ENCODE measurements around the gene PITPNM3. TPM values are rescaled to one million over a fixed set of nuclear protein-coding genes. Genes with fewer than 3 reads are reported as not detected.

PITPNM3 gene
- total RNA-seq, 1 donor: 1.8 TPM

GRCh38 chr17:6408276-6408675 is 148.1 kb downstream of the PITPNM3 start:
- no peaks in the 10 kb centered on the region for H4K20me1 ChIP-seq (ENCODE audit: insufficient read depth, low read length)
- H3K36me3 ChIP-seq (ENCODE audit: insufficient read depth, low read length): no peaks in the 10 kb centered on the region
- H3K4me2 ChIP-seq (ENCODE audit: insufficient read depth, low read length): no peak overlapping the region
- H3K9me3 ChIP-seq (ENCODE audit: low read depth, low read length): no peaks in the 10 kb centered on the region
- DNase-seq (ENCODE audit: insufficient read length, low spot score, missing footprints): no peak
- H3K4me1 ChIP-seq (ENCODE audit: insufficient read depth, low read length): no peaks in the 10 kb centered on the region
- H3K4me3 ChIP-seq (ENCODE audit: insufficient read depth, low read length): no peak overlapping the region
- peaks cover 6% of the 10 kb centered on the region for H3K27me3 ChIP-seq (ENCODE audit: insufficient read depth, low read length)
- H3K79me2 ChIP-seq (ENCODE audit: insufficient read depth, low read length): no peaks in the 10 kb centered on the region
- H3K27ac ChIP-seq (ENCODE audit: low read depth, low read length): no peak overlapping the region
- no peak for TF ChIP-seq CTCF (IDR thresholded peaks at IDR 0.05; ENCODE audit: extremely low read depth, low read depth, low read length)
- no peak overlapping the region for H2AFZ ChIP-seq (ENCODE audit: low read length)

- Histone ChIP-seq H3K4me3 (ENCODE audit: insufficient read depth, low read length) (no peak overlapping the region), H3K27me3 (ENCODE audit: insufficient read depth, low read length) (peaks cover 9% of the 10 kb centered on the region), H2AFZ (ENCODE audit: low read length) (no peak overlapping the region), H3K36me3 (ENCODE audit: insufficient read depth, low read length) (no peaks in the 10 kb centered on the region), H3K27ac (ENCODE audit: low read depth, low read length) (no peak overlapping the region), H3K4me1 (ENCODE audit: insufficient read depth, low read length) (no peaks in the 10 kb centered on the region), H4K20me1 (ENCODE audit: insufficient read depth, low read length) (no peaks in the 10 kb centered on the region), H3K9me3 (ENCODE audit: low read depth, low read length) (no peaks in the 10 kb centered on the region), H3K79me2 (ENCODE audit: insufficient read depth, low read length) (no peaks in the 10 kb centered on the region), H3K4me2 (ENCODE audit: insufficient read depth, low read length) (no peak overlapping the region)
- DNase-seq (ENCODE audit: insufficient read length, low spot score, missing footprints): no peak
- TF ChIP-seq CTCF (IDR thresholded peaks at IDR 0.05; ENCODE audit: extremely low read depth, low read depth, low read length): no peak
Observed at GRCh38 chr17:6402258-6402657, 154.1 kb downstream of the PITPNM3 start.

Small RNA genes lying within 50 kb of the gene (small RNA-seq; reads per million reads assigned to genes)
- not detected for gene RF00017
- 1.3 reads per million, percentile 45 among the genes with 10 or more reads in this experiment for gene RNA5SP435

Other genes starting within 250 kb of the PITPNM3 start
- gene AIPL1, start 121.4 kb downstream of the PITPNM3 start, total RNA-seq: not detected in 2 replicates
- 3.5 and 5.1 TPM in 2 replicates for gene PIMREG, start 112.1 kb downstream of the PITPNM3 start, total RNA-seq
- 17.0 and 23.6 TPM in 2 replicates for gene KIAA0753, start 84.2 kb upstream of the PITPNM3 start, total RNA-seq
- gene TXNDC17, start 84.5 kb upstream of the PITPNM3 start, total RNA-seq: 70.6 and 79.0 TPM in 2 replicates
- 5.4 and 9.1 TPM in 2 replicates for gene MED31, start 95.0 kb upstream of the PITPNM3 start, total RNA-seq
- 0.29 and 0.72 TPM in 2 replicates for gene C17orf100, start 95.2 kb upstream of the PITPNM3 start, total RNA-seq
- not detected in 2 replicates for gene SLC13A5, start 156.8 kb upstream of the PITPNM3 start, total RNA-seq
- gene XAF1, start 199.5 kb upstream of the PITPNM3 start, total RNA-seq: 36.2 and 48.5 TPM in 2 replicates
- gene FBXO39, start 219.7 kb upstream of the PITPNM3 start, total RNA-seq: 0.36 and 0.59 TPM in 2 replicates